GM18526 (cell line): ENCODE results near the gene DIAPH2.

Experiments
- POLR2A ChIP-seq: IDR thresholded peaks from 3 replicates; pipeline ENCODE4 v1.6.1; 2011; ENCODE audit not compliant: insufficient read length; ENCODE audit errors: extremely low read depth

DIAPH2 gene

GRCh38 chrX:97517763-97518162, 833.1 kb downstream of the DIAPH2 start:
- TF ChIP-seq POLR2A = no peak

GRCh38 chrX:97522307-97522706, 837.7 kb downstream of the DIAPH2 start:
- no peak for TF ChIP-seq POLR2A

GRCh38 chrX:97524340-97524739, 839.7 kb downstream of the DIAPH2 start:
- TF ChIP-seq POLR2A = no peak

- no peak for TF ChIP-seq POLR2A
These were observed 840.4 kb downstream of the DIAPH2 start for GRCh38 chrX:97524997-97525396.

- no peak for TF ChIP-seq POLR2A
These were observed 841.3 kb downstream of the DIAPH2 start for GRCh38 chrX:97525981-97526380.

- TF ChIP-seq POLR2A = no peak
These were observed 843.1 kb downstream of the DIAPH2 start for GRCh38 chrX:97527725-97528124.

- no peak for TF ChIP-seq POLR2A
These were observed 845.0 kb downstream of the DIAPH2 start for GRCh38 chrX:97529536-97530200.

- no peak for TF ChIP-seq POLR2A
These were observed 847.2 kb downstream of the DIAPH2 start for GRCh38 chrX:97531825-97532224.

GRCh38 chrX:97538745-97539144, 854.1 kb downstream of the DIAPH2 start:
- no peak for TF ChIP-seq POLR2A

- TF ChIP-seq POLR2A = no peak
These were observed 855.4 kb downstream of the DIAPH2 start for GRCh38 chrX:97539970-97540519.

GRCh38 chrX:97547877-97548578, 863.4 kb downstream of the DIAPH2 start:
- no peak for TF ChIP-seq POLR2A

GRCh38 chrX:97551821-97552220, 867.2 kb downstream of the DIAPH2 start:
- no peak for TF ChIP-seq POLR2A

- TF ChIP-seq POLR2A = no peak
These were observed 869.2 kb downstream of the DIAPH2 start for GRCh38 chrX:97553833-97554232.

- no peak for TF ChIP-seq POLR2A
These were observed 871.7 kb downstream of the DIAPH2 start for GRCh38 chrX:97556359-97556758.

GRCh38 chrX:97563531-97564133, 879.0 kb downstream of the DIAPH2 start:
- no peak for TF ChIP-seq POLR2A

GRCh38 chrX:97564496-97564895, 879.9 kb downstream of the DIAPH2 start:
- TF ChIP-seq POLR2A = no peak

GRCh38 chrX:97587171-97587570, 902.5 kb downstream of the DIAPH2 start:
- no peak for TF ChIP-seq POLR2A
